H9 (cell line): ENCODE data around the gene RTL9. TPM values are rescaled to one million over a fixed set of nuclear protein-coding genes. Genes with fewer than 3 reads are reported as not detected.

Source experiments
- DNase-seq: peaks from one replicate; pipeline ENCODE4 v3.0.0-alpha.2; 2017
- H2AFZ ChIP-seq: one replicate; pipeline ENCODE4 v1.6.1; 2013; ENCODE audit warnings: mild to moderate bottlenecking, low read length, control low read depth, moderate library complexity
- H2AK5ac ChIP-seq: 2 replicates; pipeline ENCODE4 v1.6.1; 2013; ENCODE audit warnings: low read length, control low read depth, mixed read lengths; ENCODE audit not compliant: insufficient read length
- H2BK120ac ChIP-seq: one replicate; pipeline ENCODE4 v1.6.1; 2013; ENCODE audit warnings: low read depth, mild to moderate bottlenecking, low read length, control low read depth, inconsistent platforms; ENCODE audit not compliant: poor library complexity, severe bottlenecking
- H2BK12ac ChIP-seq: 2 replicates; pipeline ENCODE4 v1.6.1; 2013; ENCODE audit warnings: low read length, control low read depth, mixed read lengths, low read depth; ENCODE audit not compliant: insufficient read length
- H2BK15ac ChIP-seq: 2 replicates; pipeline ENCODE4 v1.6.1; 2013; ENCODE audit warnings: low read depth, low read length, control low read depth
- H2BK20ac ChIP-seq: one replicate; pipeline ENCODE4 v1.6.1; 2013; ENCODE audit warnings: low read depth, mild to moderate bottlenecking, low read length, control low read depth, inconsistent platforms; ENCODE audit not compliant: poor library complexity, severe bottlenecking
- H2BK5ac ChIP-seq: 2 replicates; pipeline ENCODE4 v1.6.1; 2013; ENCODE audit warnings: low read length, control low read depth, mixed read lengths; ENCODE audit not compliant: insufficient read length
- H3K14ac ChIP-seq: 2 replicates; pipeline ENCODE4 v1.6.1; 2013; ENCODE audit warnings: low read length, control low read depth; ENCODE audit not compliant: insufficient read depth
- H3K18ac ChIP-seq: 2 replicates; pipeline ENCODE4 v1.6.1; 2013; ENCODE audit warnings: low read depth, mild to moderate bottlenecking, mixed read lengths, low read length, control low read depth; ENCODE audit not compliant: insufficient read length
- H3K23ac ChIP-seq: 2 replicates; pipeline ENCODE4 v1.6.1; 2013; ENCODE audit warnings: low read length, control low read depth, mixed read lengths, low read depth; ENCODE audit not compliant: insufficient read length
- H3K23me2 ChIP-seq: 2 replicates; pipeline ENCODE4 v1.6.1; 2013; ENCODE audit warnings: low read depth, mild to moderate bottlenecking, mixed read lengths, low read length, control low read depth; ENCODE audit not compliant: insufficient read length, poor library complexity, severe bottlenecking
- H3K27ac ChIP-seq: 2 replicates; pipeline ENCODE4 v1.5.1; 2013; ENCODE audit warnings: low read length, control low read depth, mixed read lengths, low read depth; ENCODE audit not compliant: insufficient read length
- H3K27me3 ChIP-seq: 2 replicates; pipeline ENCODE4 v1.6.1; 2013; ENCODE audit warnings: low read length, control low read depth, inconsistent platforms; ENCODE audit not compliant: insufficient read depth
- H3K4ac ChIP-seq: 2 replicates; pipeline ENCODE4 v1.6.1; 2013; ENCODE audit warnings: low read depth, mild to moderate bottlenecking, control low read depth, inconsistent platforms, low read length, moderate library complexity
- H3K4me1 ChIP-seq: 2 replicates; pipeline ENCODE4 v1.6.1; 2013; ENCODE audit warnings: low read length, control low read depth, inconsistent platforms; ENCODE audit not compliant: insufficient read depth
- H3K4me2 ChIP-seq: 2 replicates; pipeline ENCODE4 v1.6.1; 2013; ENCODE audit warnings: low read length, control low read depth, mixed read lengths; ENCODE audit not compliant: insufficient read length, insufficient read depth
- H3K56ac ChIP-seq: 2 replicates; pipeline ENCODE4 v1.6.1; 2013; ENCODE audit warnings: low read depth, mild to moderate bottlenecking, mixed read lengths, low read length, control low read depth; ENCODE audit not compliant: insufficient read length
- H3K79me1 ChIP-seq: 2 replicates; pipeline ENCODE4 v1.6.1; 2013; ENCODE audit warnings: low read depth, mild to moderate bottlenecking, moderate library complexity, low read length, control low read depth, inconsistent platforms; ENCODE audit not compliant: insufficient read depth, poor library complexity, severe bottlenecking
- H3K79me2 ChIP-seq: 2 replicates; pipeline ENCODE4 v1.6.1; 2013; ENCODE audit warnings: low read length, control low read depth, inconsistent platforms; ENCODE audit not compliant: insufficient read depth
- H3K9ac ChIP-seq: 2 replicates; pipeline ENCODE4 v1.6.1; 2013; ENCODE audit warnings: low read length, control low read depth, mixed read lengths; ENCODE audit not compliant: insufficient read length; ENCODE audit errors: extremely low read depth
- H3K9me3 ChIP-seq: one replicate; pipeline ENCODE4 v1.6.1; 2013; ENCODE audit warnings: low read depth, low read length, inconsistent platforms; ENCODE audit not compliant: control insufficient read depth
- H3T11ph ChIP-seq: one replicate; pipeline ENCODE4 v1.6.1; 2013; ENCODE audit warnings: mild to moderate bottlenecking, low read length, control low read depth, inconsistent platforms
- H4K20me1 ChIP-seq: one replicate; pipeline ENCODE4 v1.6.1; 2013; ENCODE audit not compliant: control insufficient read depth, insufficient read length, insufficient read depth
- H4K5ac ChIP-seq: 2 replicates; pipeline ENCODE4 v1.6.1; 2013; ENCODE audit warnings: low read depth, mild to moderate bottlenecking, mixed read lengths, low read length, control low read depth; ENCODE audit not compliant: insufficient read length
- H4K8ac ChIP-seq: replicated peaks from 2 replicates; pipeline ENCODE4 v1.6.1; 2013; ENCODE audit warnings: low read length, control low read depth, mixed read lengths, low read depth; ENCODE audit not compliant: insufficient read length
- H4K91ac ChIP-seq: 2 replicates; pipeline ENCODE4 v1.6.1; 2013; ENCODE audit warnings: low read depth, mild to moderate bottlenecking, moderate library complexity, mixed read lengths, low read length, control low read depth; ENCODE audit not compliant: insufficient read length
- H3K27ac Mint-ChIP-seq, 3 experiments: 2 replicates in 2 of 3; 3 replicates in 1 of 3; pipeline ENCODE4 v1.8.0; 2020 to 2021; ENCODE audit warnings: mixed read lengths in 3 of 3, mild to moderate bottlenecking in 1 of 3, moderate library complexity in 1 of 3
- H3K27me3 Mint-ChIP-seq: 2 replicates; pipeline ENCODE4 v1.8.0; 2021; ENCODE audit warnings: low read depth, mild to moderate bottlenecking, moderate library complexity, mixed read lengths
- H3K36me3 Mint-ChIP-seq, 3 experiments: 2 replicates in 2 of 3; 3 replicates in 1 of 3; pipeline ENCODE4 v1.8.0; 2020 to 2021; ENCODE audit warnings: low read depth in 3 of 3, mixed read lengths in 3 of 3; ENCODE audit not compliant: insufficient read depth in 1 of 3
- H3K4me1 Mint-ChIP-seq, 2 experiments: 2 replicates each; pipeline ENCODE4 v1.8.0; 2020; ENCODE audit warnings: mixed read lengths in 2 of 2
- H3K4me3 Mint-ChIP-seq, 2 experiments: 2 replicates in 1 of 2; 3 replicates in 1 of 2; pipeline ENCODE4 v1.8.0; 2020 to 2021; ENCODE audit warnings: mild to moderate bottlenecking in 2 of 2, mixed read lengths in 2 of 2, moderate library complexity in 1 of 2
- H3K9me3 Mint-ChIP-seq, 2 experiments: 2 replicates in 1 of 2; 3 replicates in 1 of 2; pipeline ENCODE4 v1.8.0; 2020; ENCODE audit warnings: mild to moderate bottlenecking in 2 of 2, mixed read lengths in 2 of 2, moderate library complexity in 1 of 2
- WGBS: extraction: QIAGEN DNeasy Blood & Tissue Kit; methylation state at CpG from one replicate; pipeline ENCODE4 v1.1.7; 2013; ENCODE audit warnings: missing lambda C conversion rate, low lambda C conversion rate, mixed read lengths; ENCODE audit not compliant: insufficient read length; ENCODE audit errors: extremely low coverage; 5-methylcytosine and 5-hydroxymethylcytosine counted together
- total RNA-seq: library from RNA; stranded (reverse); gene quantifications from 2 replicates; pipeline ENCODE4 v1.2.1, GENCODE V29; 2021
- TF ChIP-seq, protein P1 (sequence below): fragments of 200-600 bp; sonication (generic); conservative IDR thresholded peaks from 3 replicates; pipeline ENCODE4 v1.8.0; 2021; ENCODE audit warnings: antibody characterized with exemption, mild to moderate bottlenecking

RTL9 gene
- total RNA-seq, 1 experiment from 2014 or later = 0.13 TPM

DNA sequence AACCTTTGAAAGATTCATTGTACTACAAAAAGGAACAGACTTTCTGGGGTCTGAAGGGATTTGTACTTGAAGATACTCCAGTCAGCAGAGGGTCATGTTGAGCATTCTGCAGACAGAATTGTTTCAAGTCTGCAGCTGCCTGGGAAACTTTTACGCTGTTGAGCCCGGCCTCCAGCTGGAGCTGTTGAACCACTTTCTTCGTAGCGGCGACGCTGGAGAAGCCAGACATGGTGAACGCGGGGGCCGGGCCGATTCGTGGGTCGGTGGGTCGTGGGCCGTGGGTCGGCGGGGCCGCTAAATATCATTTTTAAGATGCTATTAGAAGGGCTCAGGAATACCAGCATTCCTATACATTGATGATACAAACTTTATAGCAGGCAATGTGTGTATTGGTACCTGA is 12.0 kb upstream of the RTL9 start:
- no peak overlapping the region for H2BK5ac ChIP-seq
- H3K23me2 ChIP-seq = no peaks in the 10 kb centered on the region
- H3K4me3 Mint-ChIP-seq = no peak overlapping the region
- H3K27me3 ChIP-seq = no peaks in the 10 kb centered on the region
- H2AFZ ChIP-seq = no peak overlapping the region
- no peak overlapping the region for H2AK5ac ChIP-seq
- H3T11ph ChIP-seq = no peak overlapping the region
- no peak overlapping the region for H3K14ac ChIP-seq
- no peak overlapping the region for H3K18ac ChIP-seq
- H2BK12ac ChIP-seq = no peak overlapping the region
- no peak overlapping the region for H3K23ac ChIP-seq
- no peak overlapping the region for H3K9ac ChIP-seq
- H2BK120ac ChIP-seq = no peak overlapping the region
- H4K20me1 ChIP-seq = no peaks in the 10 kb centered on the region
- peaks cover 0 to 2% (median 0%) of the 10 kb centered on the region in 3 experiments; a peak in 1 of 7 replicates for H3K36me3 Mint-ChIP-seq
- H3K56ac ChIP-seq = no peak overlapping the region
- no peak overlapping the region for H2BK15ac ChIP-seq
- no peaks in the 10 kb centered on the region for H3K27me3 Mint-ChIP-seq
- no peak overlapping the region for H3K4ac ChIP-seq
- peaks cover 2 to 3% of the 10 kb centered on the region in 2 experiments; a peak in 1 of 5 replicates for H3K9me3 Mint-ChIP-seq
- no peak overlapping the region for H3K4me2 ChIP-seq
- WGBS = no CpG with 5 or more reads among the region's 17 CpGs
- no peak overlapping the region for H2BK20ac ChIP-seq
- H3K27ac ChIP-seq = no peak overlapping the region
- no peaks in the 10 kb centered on the region for H3K79me2 ChIP-seq
- no peaks in the 10 kb centered on the region for H3K79me1 ChIP-seq
- H4K91ac ChIP-seq = no peak overlapping the region
- peak; percentile 42 for DNase-seq
- TF ChIP-seq, protein P1, sequence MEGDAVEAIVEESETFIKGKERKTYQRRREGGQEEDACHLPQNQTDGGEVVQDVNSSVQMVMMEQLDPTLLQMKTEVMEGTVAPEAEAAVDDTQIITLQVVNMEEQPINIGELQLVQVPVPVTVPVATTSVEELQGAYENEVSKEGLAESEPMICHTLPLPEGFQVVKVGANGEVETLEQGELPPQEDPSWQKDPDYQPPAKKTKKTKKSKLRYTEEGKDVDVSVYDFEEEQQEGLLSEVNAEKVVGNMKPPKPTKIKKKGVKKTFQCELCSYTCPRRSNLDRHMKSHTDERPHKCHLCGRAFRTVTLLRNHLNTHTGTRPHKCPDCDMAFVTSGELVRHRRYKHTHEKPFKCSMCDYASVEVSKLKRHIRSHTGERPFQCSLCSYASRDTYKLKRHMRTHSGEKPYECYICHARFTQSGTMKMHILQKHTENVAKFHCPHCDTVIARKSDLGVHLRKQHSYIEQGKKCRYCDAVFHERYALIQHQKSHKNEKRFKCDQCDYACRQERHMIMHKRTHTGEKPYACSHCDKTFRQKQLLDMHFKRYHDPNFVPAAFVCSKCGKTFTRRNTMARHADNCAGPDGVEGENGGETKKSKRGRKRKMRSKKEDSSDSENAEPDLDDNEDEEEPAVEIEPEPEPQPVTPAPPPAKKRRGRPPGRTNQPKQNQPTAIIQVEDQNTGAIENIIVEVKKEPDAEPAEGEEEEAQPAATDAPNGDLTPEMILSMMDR = no peak; the same call in 2 of the 3 replicates
- no peaks in the 10 kb centered on the region for H3K9me3 ChIP-seq
- no peak overlapping the region for H3K27ac Mint-ChIP-seq
- H3K4me1 Mint-ChIP-seq = peaks cover 0 to 3% of the 10 kb centered on the region in 2 experiments; a peak in 1 of 4 replicates
- no peaks in the 10 kb centered on the region for H3K4me1 ChIP-seq
- H4K8ac ChIP-seq = no peak overlapping the region
- no peak overlapping the region for H4K5ac ChIP-seq
